CD4-positive, alpha-beta T cell treated with Interleukin-1 beta for 1 hour (primary cell): ENCODE results near the gene PRPH.
"Not testable (repeated sequence)": the region's sequence is repeated elsewhere in the genome, so short reads cannot be mapped to it uniquely, and the experiment has no call there.

ENCODE experiments used
- DNase-seq, 2 donors: peaks; one replicate each; pipeline ENCODE4 v3.0.0-alpha.2; 2020 to 2022

The PRPH gene

DNA sequence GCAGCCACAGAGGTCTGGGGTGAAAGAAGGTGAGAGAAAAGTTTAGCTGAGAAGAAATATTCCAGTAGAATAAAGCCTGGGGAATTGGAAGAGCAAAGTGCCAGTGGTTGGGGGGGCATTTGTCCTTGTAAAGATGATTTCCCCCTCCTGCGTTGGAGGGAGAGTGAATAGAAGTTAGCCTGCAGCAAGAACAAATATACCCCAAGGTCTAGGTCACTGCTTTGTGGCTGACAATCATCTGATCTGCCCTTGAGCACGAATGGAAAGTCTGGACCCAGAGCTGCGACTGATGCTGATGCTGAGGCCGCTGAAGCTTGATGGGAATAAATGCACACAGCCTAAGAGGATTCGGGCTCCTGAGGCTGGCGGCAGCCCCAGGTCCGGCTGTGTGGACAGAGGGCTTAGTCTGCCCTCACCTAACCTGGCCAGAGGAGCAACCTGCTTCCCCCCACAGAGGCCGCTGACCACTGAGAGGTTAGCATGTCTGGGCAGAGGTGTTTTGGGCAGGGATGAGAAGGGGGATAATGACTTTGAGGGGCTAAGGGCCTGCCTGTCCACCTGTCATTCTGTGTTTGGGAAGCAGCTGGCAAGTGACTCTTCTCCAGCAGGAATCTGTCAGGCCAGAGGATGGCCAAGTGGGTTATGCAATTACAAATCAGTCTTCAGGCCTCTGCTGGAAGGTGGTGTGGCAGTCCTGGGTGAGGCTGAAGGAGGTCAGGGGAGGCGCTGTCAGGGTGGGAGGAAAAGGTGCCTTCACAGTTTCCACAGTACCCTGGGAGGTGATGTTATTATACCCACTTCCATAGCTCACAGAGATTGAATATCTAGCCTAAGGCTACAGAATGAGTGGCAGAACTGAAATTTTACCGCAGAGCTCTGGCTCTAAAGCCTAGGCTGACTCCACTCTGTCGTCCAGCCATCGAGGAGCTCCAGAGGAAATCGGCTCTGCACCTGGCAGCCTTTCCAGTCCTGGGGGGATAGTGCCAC is 18.4 kb upstream of the PRPH start:
- DNase-seq, result no peak

DNA sequence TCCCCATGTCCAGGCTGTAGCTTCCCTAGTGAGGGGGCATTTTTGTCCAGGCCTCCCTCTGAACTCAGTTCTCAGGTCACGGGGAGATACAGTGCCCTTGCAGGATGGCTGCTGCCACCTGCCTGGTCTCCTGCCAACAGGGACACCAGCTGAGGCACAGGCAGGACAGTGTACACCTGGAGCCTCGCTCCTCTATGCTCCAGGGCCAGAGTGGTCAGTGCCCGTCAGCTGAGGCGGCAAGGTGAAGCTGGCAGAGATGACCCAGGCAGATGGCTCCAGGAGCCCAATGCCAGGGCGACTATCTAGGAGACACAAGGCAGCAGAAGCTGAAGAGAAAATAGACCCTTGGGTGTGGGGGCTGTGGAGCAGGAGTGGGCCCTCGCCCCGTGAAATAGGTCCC is 17.5 kb upstream of the PRPH start:
- no peak for DNase-seq

DNA sequence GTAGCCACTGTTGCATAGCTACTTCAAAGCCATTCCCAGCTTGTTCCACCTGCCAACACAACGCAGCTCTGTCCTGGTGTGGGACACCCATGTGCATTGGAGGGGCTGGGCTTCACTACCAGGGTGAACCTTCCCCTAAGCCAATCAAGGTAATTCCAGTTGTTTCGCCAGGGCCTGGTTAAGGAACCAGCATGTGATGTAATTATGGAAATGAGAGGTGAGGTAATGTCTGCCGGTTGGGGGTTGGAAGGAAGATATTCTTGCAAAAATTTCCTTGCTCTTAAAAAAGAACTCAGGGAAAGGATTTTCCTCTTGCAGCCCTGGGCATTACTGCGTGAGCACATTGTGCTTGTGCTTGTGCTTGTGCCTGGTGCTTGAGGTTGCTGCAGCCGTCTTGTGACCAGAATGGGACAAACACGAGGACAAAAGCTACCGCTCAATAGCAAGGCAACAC is 15.2 kb upstream of the PRPH start:
- DNase-seq, result no peak

DNA sequence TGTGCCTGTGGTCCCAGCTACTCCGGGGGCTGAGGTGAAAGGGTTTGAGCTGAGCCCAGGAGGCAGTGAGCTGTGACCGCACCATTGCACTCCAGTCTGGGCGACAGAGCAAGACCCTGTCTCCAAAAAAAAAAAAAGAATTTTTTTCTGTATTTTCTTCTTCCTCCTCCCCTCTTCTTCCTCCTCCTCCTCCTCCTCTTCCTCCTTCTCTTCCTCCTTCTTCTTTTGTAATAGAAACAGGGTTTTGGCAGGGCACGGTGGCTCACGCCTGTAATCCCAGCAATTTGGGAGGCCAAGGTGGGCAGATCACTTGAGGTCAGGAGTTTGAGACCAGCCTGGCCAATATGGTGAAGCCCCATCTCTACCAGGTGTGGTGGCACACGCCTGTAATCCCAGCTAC is 14.4 kb upstream of the PRPH start:
- not testable (repeated sequence) for DNase-seq

DNA sequence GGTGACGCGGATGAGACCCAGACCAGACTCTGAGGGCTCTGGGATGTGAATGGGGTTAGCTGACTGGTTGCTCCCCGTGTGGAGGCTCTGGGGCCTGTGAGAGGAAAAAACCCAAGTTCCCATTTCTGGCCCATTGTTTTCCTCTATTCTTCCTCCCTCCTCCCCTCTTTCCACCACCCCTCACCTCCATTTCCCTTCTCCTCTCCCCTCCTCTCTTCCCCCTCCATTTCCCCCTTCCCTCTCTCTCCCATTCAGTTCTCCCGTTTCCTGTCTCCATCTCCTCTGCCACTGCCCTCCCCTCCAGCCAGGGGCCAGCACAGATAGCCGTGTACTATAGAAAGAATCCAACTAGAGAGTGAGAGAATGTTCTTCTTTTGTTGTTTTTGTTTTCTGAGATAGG is 12.6 kb upstream of the PRPH start:
- DNase-seq, result no peak

DNA sequence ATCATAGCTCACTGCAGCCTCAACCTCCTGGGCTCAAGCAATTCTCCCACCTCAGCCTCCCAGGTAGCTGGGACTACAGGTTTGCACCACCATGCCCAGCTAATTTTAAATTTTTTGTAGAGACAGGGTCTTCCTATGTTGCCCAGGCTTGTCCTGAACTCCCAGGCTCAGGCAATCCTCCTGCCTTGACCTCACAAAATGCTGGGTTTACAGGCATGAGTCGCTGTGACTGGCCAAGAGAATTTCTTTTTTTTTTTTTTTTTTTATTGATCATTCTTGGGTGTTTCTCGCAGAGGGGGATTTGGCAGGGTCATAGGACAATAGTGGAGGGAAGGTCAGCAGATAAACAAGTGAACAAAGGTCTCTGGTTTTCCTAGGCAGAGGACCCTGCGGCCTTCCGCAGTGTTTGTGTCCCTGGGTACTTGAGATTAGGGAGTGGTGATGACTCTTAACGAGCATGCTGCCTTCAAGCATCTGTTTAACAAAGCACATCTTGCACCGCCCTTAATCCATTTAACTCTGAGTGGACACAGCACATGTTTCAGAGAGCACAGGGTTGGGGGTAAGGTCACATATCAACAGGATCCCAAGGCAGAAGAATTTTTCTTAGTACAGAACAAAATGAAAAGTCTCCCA is 12.1 kb upstream of the PRPH start:
- not testable (repeated sequence) for DNase-seq

DNA sequence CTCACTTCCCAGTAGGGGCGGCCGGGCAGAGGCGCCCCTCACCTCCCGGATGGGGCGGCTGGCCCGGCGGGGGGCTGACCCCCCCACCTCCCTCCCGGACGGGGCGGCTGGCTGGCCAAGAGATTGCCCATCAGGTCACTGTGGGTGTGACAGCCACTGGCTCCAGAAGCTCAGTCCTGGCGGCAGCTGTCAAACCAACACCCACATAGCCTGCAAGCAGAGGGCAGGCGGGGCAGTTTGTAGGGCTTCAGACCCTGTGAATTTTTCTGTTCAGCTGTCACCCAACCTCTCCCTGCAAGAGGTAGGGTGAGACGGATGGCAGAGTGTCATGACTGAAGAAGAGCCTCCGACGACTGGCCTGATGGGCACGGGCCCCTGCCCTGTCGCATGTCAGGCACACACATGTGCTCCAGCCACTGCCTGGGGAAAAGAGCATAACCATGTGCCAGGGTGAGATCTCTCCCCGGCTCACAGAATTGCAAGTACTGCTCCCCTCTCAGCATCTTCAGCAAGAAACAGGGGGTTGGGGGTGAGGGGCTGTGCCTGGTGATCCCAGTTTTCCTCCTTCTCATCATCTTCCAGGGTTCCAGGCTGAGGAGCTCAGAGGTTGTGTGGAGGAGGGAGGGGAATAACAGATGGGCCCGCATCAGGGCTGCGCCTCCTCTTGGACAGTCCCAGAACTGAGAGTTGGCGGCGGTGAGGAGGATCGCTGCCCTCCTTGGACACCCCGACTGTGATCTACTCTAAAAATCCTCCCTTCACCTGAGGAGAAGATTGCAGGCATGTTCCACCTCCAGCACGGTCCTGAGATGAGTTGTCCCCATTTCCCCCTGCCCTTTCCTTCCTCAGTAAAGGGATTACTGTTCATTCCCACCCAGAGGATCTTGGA is 11.2 kb upstream of the PRPH start:
- DNase-seq, result no peak

DNA sequence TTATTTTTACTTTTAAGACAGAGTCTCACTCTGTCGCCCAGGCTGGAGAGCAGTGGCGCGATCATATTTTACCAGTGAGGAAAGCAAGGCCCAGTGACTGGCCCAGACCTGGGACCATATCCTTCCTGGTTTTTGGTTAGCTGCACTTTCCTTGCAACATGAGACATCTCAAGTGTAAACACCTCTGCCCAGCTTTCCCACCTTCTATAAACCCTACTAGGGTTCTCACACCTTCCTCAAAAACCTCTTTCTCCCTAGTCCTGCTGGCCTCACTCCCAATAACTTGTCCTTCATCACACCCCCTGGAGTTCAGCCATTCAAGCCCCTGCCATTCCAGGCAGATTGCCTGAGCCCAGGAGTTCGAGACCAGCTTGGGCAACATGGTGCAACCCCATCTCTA is 10.3 kb upstream of the PRPH start:
- DNase-seq, result no peak

DNA sequence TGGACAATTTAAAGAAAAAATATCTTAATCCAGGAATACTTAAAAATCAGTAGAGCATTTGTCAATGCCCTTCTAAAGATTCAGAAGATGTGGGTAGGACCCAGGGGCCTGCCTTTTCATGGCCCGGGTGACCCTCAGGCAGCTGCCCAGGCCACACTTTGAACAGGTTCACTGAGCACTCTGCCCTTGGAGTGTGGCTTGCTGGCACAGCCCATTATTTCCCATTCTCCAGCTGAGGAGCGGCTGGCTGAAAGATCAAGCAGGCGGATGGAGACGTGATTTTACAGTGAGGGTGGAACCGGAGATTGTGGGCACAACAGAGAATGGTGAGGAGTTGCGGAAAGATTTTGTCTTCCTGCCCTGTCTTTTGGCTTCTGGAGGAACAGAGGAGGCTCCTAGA is 7.1 kb upstream of the PRPH start:
- DNase-seq, result no peak

DNA sequence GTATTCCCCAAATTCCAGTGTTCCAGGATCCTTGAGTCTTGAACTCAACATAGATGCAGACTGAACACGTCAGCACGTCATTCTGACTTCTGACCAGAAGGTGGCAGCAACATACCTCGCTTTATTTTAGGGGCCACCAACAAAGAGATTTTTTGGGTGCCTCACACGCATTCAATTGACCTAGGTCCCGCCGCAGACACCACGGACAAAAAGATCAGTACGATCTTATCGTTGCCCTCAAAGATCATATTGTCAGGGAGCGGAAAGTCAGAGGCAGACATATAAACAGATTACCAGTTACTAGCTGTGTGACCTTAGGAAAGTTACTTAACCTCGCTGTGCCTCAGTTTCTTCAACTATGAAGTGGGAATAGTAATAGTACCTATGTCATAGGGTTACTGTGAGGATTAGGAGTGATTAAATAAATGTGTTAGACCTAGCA is 6.5 kb upstream of the PRPH start:
- DNase-seq, result peak; percentile 70 to 79

DNA sequence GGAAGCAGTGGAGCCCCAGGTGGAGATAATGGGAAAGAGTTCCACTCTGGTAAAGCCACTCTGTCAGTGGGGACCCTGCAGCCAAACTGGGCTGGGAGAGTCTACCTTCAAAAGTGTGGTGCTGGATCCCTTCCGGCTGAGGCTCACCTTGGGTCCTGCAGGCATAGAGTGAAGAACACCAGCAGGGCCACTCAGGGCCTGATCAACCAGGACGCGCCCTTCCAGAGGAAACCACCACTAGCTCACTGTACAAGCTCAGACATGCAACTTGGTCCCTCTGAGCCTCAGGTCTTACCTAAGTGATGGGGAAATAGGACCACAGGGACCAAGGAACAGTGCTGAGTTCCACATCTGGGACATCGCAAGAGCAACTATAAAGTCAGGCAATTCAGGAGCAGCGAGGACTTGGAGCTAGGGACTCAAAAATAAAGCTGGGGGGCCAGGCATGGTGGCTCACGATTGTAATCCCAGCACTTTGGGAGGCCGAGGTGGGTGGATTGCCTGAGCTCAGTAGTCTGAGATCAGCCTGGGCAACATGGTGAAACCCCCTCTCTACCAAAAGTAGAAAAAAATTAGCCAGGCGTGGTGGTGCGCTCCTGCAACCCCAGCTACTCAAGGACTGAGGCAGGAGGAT is 5.9 kb upstream of the PRPH start:
- DNase-seq, result no peak

DNA sequence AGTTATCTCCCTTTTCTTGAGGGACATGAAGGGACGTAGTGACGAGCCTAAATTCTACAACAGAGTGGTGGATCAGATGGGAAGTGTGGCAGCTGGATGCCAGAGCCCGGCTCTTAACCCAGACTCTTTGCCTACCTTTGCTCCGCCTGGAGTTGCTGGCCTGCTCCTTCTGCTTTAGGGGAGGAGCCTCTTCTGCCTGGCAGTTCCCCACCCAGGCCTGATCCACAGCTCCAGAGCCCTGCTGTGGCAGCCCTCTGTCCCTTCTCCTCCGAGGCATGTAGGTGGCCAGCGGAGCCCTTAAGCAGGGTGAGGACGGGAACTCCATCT is 2.3 kb upstream of the PRPH start:
- DNase-seq, result no peak

DNA sequence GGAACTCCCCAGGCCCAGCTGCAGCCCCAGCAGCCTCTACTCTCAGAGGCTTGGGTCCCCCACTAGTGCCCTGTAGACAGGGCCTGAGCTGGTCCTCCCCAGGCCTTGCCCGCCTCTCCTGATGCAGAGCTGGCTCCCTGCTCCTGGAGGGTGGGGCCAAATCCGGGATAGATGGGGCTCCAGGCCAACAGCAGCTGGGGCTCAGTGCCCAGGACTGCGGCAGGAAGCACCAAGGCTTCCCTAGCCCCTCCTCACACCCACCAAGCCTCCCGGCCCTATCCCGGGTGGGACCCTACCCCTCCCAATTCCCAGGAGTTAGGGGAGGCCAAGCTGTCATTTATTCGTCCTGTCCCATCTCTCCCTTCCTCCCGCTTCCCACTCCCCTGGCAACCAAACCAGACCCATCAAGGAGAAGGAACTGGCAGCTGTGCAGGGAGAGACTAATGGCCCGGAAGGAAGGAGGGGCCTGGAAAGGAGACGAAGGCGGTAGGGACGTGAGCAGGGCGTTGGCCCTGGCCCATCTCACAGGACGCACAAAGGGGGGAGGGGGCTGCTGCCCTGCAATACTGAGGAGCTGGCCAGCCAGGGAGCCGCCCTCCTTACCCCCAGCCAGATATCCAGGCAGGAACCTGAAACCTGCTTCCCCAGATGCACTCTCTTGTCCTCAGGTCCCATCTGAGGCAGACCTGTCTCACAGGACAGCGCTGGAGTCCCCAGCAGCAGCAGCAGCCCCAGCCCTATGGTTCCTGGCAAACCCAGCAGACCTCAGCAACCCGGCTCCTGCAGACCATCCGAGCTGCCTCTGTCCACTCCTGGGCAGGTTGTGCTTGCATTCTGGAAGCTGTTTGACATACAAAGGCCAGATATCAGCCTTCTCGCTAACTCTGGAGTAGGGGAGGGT is 1.6 kb upstream of the PRPH start:
- DNase-seq, result no peak

DNA sequence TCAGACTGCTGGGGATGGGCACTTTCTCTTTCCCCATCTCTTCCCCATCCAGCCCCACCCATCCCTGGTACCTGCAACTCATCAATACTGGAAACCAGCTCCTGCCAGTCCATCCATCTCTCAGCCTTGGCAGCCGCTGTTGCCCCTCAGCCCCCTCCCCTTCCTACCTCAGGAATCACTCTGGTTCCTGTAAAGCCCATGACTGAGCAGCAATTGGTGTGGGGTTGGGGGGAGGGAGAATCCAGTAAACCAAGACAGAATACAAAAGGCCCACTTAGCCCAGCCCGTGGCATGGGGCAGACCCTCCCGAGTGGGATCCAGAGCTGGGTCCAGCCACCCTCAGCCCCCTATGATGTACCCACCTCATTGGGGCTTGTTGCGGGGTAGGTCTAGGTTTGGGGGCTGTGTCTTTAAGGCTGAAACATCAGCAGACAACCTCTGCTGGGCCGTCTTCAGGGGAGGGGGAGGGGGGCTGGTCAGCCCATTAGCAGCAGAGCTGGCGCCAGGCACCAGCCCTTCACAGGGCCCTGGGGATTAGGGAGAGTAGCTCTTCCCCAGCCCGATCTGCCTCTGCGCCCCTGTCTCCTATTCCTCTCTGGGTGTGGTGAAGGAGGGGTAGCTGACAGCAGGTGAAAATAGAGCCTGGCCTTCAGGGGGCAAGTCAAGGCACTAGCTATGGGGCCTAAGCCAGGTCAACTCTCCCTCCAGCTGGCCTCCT is 702 bp upstream of the PRPH start:
- no peak for DNase-seq

DNA sequence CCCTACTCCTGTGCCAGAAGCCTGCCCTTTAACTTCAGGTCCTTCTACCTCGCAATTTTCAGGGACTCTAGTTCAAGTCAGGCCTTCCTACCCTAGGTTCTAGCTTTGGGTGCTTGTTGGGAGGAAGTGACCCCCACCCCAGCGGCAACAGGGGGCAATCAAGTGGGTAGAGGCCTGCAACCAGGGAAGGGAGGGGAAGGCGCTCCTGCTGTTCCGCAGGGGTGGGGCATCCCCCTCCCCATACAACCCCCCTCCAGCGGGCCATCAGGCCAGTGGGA is 204 bp upstream of the PRPH start:
- no peak for DNase-seq

DNA sequence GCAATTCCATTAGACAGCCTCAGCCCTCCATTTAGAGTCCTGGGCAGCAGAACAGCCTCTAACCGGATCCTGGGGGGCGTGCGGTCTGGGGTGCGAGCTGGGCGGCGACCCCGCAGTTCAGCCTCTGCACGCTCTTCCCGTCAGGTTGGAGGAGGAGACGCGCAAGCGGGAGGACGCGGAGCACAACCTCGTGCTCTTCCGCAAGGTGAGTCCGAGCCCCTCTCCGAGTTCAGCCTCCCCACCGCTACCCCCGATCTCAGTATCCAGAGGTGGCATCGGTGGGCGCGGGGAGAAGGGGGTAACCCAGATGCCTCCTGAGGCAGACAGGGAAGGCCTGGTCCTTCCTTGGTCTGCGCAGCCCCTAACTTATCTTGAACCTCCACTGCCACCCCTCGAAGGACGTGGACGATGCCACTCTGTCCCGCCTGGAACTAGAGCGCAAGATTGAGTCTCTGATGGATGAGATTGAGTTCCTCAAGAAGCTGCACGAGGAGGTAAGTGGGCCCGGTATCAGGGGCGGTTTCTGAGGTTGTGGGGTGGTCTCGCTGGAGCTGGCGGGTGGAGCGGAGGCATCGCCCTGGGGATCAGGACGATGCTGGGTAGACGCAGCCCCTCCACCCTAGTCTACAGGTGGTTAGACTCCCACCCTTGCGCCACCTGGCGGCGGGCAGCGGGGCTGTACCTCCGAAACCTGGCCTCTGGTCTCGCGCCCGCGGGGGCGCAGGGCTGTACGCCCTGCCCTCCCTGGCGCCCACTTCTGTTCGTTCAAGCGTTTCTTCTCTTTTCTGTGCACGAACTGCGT is 1.3 kb downstream of the PRPH start:
- DNase-seq, result peak; percentile 63 to 70

DNA sequence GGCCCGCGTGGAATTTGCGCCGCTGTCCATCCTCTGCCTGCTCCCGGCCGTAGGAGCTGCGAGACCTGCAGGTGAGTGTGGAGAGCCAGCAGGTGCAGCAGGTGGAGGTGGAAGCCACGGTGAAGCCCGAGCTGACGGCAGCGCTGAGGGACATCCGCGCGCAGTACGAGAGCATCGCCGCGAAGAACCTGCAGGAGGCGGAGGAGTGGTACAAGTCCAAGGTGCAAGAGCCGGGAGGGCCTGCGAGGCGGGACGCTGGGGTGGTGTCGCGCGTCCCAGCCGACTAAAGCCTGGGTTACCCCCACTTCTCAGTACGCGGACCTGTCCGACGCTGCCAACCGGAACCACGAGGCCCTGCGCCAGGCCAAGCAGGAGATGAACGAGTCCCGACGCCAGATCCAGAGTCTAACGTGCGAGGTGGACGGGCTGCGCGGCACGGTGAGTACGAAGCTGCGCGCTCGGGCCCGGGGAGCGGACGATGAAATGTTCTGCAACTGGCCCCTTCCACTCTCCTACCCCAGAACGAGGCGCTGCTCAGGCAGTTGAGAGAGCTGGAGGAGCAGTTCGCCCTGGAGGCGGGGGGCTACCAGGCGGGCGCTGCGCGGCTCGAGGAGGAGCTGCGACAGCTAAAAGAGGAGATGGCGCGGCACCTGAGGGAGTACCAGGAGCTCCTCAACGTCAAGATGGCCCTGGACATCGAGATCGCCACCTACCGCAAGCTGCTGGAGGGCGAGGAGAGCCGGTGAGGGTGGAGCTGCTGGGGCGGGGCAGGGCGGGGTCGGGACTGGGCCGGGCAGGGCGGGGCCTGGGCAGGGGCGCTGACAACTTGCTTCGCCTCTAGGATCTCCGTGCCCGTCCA is 2.1 kb downstream of the PRPH start:
- peak; percentile 13 to 28 for DNase-seq

DNA sequence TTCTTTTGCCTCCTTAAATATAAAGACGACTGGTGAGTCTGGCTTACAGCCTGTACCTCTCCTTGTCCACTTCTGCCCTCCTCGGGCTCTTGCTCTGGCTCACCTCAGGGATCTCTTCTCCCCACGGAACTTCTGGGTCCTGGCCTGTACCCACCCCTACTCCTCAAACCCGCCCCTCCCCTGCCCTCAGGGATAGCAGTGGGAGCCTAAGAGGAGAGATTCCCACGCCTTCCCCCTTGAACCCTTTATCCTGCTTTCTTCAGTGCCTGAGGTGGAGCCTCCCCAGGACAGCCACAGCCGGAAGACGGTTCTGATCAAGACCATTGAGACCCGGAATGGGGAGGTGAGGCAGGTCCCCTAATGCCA is 2.7 kb downstream of the PRPH start:
- DNase-seq, result no peak

DNA sequence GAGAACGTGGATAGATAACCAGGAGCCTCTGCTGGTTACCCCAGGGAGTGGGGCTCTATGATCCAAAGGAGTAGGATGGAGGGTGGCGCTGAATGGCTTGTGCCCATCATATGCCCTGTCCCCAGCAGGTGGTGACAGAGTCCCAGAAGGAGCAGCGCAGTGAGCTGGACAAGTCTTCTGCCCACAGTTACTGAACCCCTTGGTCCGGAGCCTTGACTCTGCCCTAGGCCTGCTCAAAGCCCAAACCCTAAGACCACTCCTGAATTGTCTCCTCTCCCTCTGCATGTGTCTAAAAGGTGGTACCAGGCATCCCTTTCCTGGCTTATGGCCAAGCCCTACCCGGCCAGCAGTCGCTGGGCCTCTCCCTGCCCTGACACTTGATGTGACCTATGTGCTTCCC is 3.2 kb downstream of the PRPH start:
- DNase-seq, result no peak

DNA sequence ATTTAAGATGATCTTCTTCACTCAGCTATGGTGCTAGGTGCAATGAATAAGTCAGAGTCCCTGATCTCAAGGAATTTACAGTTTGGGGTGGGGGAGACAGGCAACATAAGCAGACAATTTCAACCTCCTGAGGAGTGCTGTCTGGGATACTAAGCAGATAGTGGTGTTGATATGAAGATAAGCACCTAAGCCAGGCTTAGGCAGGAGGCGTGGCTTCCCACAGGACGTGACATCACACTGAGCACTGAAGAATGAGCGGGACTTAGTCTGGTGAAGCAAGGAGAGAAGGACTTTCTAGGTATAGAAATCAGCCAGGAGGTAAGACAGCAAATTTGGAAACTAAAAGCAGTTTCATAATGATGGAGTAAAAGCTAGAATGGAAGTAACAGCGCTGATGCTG is 6.8 kb downstream of the PRPH start:
- no peak for DNase-seq
